Effector memory CD4-positive, alpha-beta T cell (primary cell): ENCODE results near the gene RAMP3.
"Not testable (repeated sequence)": the region's sequence is repeated elsewhere in the genome, so short reads cannot be mapped to it uniquely, and the experiment has no call there.

ENCODE experiments used
- DNase-seq, 3 donors: peaks; one replicate each; pipeline ENCODE4 v3.0.0-alpha.2; 2020
- H3K27ac ChIP-seq: 2 replicates; pipeline ENCODE4 v1.7.0; 2013; ENCODE audit warnings: mild to moderate bottlenecking, low read length, moderate library complexity; ENCODE audit not compliant: insufficient read depth, poor library complexity, severe bottlenecking
- H3K27me3 ChIP-seq: replicated peaks from 2 replicates; pipeline ENCODE4 v1.7.0; 2013; ENCODE audit warnings: mild to moderate bottlenecking, low read length; ENCODE audit not compliant: insufficient read depth, control insufficient read depth, poor library complexity, severe bottlenecking
- H3K36me3 ChIP-seq: 2 replicates; pipeline ENCODE4 v1.7.0; 2013; ENCODE audit warnings: mild to moderate bottlenecking, low read length, moderate library complexity; ENCODE audit not compliant: control insufficient read depth, insufficient read depth
- H3K4me1 ChIP-seq: 2 replicates; pipeline ENCODE4 v1.7.0; 2013; ENCODE audit warnings: low read length, mild to moderate bottlenecking; ENCODE audit not compliant: control insufficient read depth, insufficient read depth, poor library complexity, severe bottlenecking
- H3K4me3 ChIP-seq: 2 replicates; pipeline ENCODE4 v1.7.0; 2013; ENCODE audit warnings: low read length, low read depth, mild to moderate bottlenecking; ENCODE audit not compliant: insufficient read depth, poor library complexity, severe bottlenecking
- H3K9me3 ChIP-seq: 2 replicates; pipeline ENCODE4 v1.7.0; 2013; ENCODE audit warnings: mild to moderate bottlenecking, low read length, moderate library complexity; ENCODE audit not compliant: control insufficient read depth

Gene RAMP3

DNA sequence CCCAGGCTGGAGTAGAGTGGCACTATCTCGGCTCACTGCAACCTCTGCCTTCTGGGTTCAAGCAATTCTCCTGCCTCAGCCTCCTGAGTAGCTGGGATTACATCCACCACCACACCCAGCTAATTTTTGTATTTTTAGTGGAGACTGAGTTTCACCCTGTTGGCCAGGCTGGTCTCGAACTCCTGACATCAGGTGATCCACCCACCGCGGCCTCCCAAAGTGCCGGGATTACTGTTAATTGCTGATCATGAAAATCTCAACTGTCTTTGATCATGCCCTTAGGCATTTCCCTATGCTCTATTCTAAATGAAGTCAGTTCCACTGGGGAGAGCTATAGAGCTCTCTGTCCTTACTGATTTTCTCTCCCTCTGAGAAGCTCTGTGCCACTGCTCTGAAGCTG, 48.7 kb downstream of the RAMP3 start:
- not testable (repeated sequence) for H3K27me3 ChIP-seq

DNA sequence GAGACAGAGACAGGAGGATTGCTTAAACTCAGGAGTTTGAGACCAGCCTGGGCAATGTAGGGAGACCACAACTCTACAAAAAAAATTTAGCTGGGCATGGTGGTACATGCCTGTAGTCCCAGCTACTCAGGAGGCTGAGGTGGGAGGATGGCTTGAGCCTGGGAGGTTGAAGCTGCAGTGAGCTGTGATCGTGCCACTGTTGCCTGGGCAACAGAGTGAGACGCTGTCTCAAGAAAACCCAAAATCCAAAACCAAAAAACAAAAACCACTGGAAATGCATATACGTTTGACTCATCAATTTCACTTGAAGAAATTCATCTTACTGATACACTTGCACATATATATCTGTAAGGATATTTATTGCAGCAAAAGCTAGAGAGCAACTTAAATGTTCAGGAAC, 52.3 kb downstream of the RAMP3 start:
- not testable (repeated sequence) for H3K9me3 ChIP-seq, H3K4me1 ChIP-seq, DNase-seq, H3K27me3 ChIP-seq, H3K4me3 ChIP-seq, H3K36me3 ChIP-seq, H3K27ac ChIP-seq

More for the DNA sequence above, 48.7 kb downstream of the RAMP3 start:
- not testable (repeated sequence) for H3K27ac ChIP-seq, H3K36me3 ChIP-seq, H3K4me3 ChIP-seq, H3K9me3 ChIP-seq, H3K4me1 ChIP-seq, DNase-seq

DNA sequence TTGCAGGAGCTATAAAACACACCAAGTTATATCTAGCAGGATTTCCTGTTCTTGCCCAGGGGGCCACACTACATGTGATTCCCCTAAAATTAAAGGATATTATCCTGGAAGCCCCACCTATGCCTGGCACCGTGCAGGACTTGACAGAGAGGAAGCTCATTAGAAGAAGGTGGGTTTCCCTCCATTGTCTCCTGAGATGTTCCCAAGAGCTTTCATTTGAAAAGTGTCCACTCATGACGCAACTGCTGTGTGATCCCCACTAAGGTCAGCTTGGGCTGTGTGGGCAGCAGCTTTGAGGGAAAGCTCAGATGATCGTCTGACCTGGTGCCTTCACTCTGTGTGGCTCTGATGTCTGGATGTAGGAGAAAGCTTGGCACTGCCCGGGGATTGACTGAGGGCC, 53.5 kb downstream of the RAMP3 start:
- no peak for DNase-seq
- Histone ChIP-seq H3K4me1 (no peaks in the 10 kb centered on the region), H3K27ac (no peak overlapping the region), H3K27me3 (no peaks in the 10 kb centered on the region), H3K36me3 (no peaks in the 10 kb centered on the region), H3K4me3 (no peak overlapping the region), H3K9me3 (no peaks in the 10 kb centered on the region)

GRCh38 chr7:45211958-45212357, 54.4 kb downstream of the RAMP3 start:
- no peaks in the 10 kb centered on the region for H3K27me3 ChIP-seq
- H3K27ac ChIP-seq: no peak overlapping the region
- H3K4me3 ChIP-seq: no peak overlapping the region
- DNase-seq: no peak
- no peaks in the 10 kb centered on the region for H3K4me1 ChIP-seq
- H3K36me3 ChIP-seq: no peaks in the 10 kb centered on the region
- H3K9me3 ChIP-seq: no peaks in the 10 kb centered on the region

DNA sequence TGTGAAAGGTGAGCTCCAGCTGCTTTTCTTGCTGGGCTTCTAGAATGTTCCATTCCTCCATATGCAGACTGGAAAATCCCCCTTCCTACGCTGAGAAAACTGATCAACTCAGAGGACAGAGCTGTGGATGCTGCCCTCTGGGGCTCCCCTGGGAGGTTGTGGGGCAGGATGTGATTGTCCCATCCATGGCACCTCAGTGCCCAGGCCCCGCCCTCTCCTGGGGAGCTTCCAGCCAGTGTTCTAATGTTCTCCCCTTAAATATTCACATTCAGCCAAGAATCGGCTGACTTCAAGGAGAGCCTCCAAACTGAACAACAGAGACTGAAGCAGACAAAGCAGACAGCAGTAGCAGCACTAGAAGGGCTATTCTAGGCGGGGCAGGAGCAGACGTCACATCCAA, 55.0 kb downstream of the RAMP3 start:
- H3K4me3 ChIP-seq: no peak overlapping the region
- no peaks in the 10 kb centered on the region for H3K4me1 ChIP-seq
- H3K36me3 ChIP-seq: no peaks in the 10 kb centered on the region
- no peaks in the 10 kb centered on the region for H3K27me3 ChIP-seq
- no peaks in the 10 kb centered on the region for H3K9me3 ChIP-seq
- DNase-seq: no peak
- H3K27ac ChIP-seq: no peak overlapping the region

DNA sequence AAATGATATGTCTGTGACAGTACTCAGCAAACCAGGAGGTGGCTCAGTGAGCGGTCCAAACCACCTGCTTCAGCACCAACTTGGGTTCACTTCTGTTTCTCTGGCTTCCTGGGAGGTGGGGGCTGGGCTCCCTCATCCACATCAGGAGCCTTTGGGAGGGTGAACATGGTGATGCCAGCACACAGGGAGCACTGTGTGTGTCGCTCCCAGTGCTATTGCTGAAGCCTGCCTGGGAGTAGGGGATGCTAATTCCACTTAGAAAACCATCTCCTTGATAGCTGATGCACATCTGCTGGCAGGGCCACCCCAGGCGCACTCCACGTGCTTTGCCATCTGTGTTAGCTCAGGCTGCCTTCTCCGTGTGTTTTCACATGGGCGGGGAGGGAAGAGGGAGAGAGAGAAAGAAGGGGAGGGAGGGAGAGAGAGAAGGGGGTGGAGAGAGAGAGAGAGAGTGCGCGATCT, 58.0 kb downstream of the RAMP3 start:
- DNase-seq: no peak
- Histone ChIP-seq H3K4me3 (no peak overlapping the region), H3K9me3 (no peaks in the 10 kb centered on the region), H3K27me3 (no peaks in the 10 kb centered on the region), H3K4me1 (no peaks in the 10 kb centered on the region), H3K27ac (no peak overlapping the region), H3K36me3 (no peaks in the 10 kb centered on the region)

- Histone ChIP-seq H3K4me1 (no peaks in the 10 kb centered on the region), H3K9me3 (no peaks in the 10 kb centered on the region), H3K36me3 (no peaks in the 10 kb centered on the region), H3K27ac (no peak overlapping the region), H3K4me3 (no peak overlapping the region), H3K27me3 (no peaks in the 10 kb centered on the region)
- DNase-seq: no peak
Observed at GRCh38 chr7:45216181-45216580, 58.6 kb downstream of the RAMP3 start.

- Histone ChIP-seq H3K36me3 (no peaks in the 10 kb centered on the region), H3K4me3 (no peak overlapping the region), H3K27ac (no peak overlapping the region), H3K9me3 (no peaks in the 10 kb centered on the region), H3K4me1 (no peaks in the 10 kb centered on the region), H3K27me3 (no peaks in the 10 kb centered on the region)
- DNase-seq: no peak
Observed at GRCh38 chr7:45216622-45217165, 59.1 kb downstream of the RAMP3 start.

DNA sequence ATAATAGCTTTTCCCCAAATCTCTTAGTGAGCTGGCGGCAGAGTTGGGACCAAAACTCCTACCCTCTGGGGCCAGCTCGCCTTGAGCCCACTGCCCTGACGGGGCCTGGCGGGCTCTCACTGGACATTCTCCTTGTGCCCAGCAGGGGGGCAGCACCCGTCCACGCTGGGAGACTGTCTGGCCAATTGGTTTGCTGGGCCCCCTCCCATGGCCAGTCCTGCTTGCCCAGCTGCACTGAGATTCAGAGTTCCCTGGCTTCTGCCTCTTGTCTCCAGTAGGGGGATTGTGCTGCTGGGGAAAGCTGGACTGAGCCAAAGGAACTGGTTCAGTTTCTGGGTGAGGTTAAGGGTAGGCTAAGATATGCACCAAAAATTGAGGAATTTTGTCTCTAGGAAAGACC, 59.8 kb downstream of the RAMP3 start:
- H3K9me3 ChIP-seq: no peaks in the 10 kb centered on the region
- H3K4me1 ChIP-seq: no peaks in the 10 kb centered on the region
- no peak overlapping the region for H3K4me3 ChIP-seq
- no peaks in the 10 kb centered on the region for H3K36me3 ChIP-seq
- DNase-seq: no peak
- H3K27me3 ChIP-seq: no peaks in the 10 kb centered on the region
- H3K27ac ChIP-seq: no peak overlapping the region

- Histone ChIP-seq H3K27me3 (no peaks in the 10 kb centered on the region), H3K36me3 (no peaks in the 10 kb centered on the region), H3K27ac (no peak overlapping the region), H3K9me3 (no peaks in the 10 kb centered on the region), H3K4me3 (no peak overlapping the region), H3K4me1 (no peaks in the 10 kb centered on the region)
- no peak for DNase-seq
Observed at GRCh38 chr7:45219130-45219529, 61.5 kb downstream of the RAMP3 start.
